ENCODE results near the gene FOXI1.
A peak's percentile ranks its signal among the peaks of the same experiment; 100 is the strongest.

The FOXI1 gene

DNA sequence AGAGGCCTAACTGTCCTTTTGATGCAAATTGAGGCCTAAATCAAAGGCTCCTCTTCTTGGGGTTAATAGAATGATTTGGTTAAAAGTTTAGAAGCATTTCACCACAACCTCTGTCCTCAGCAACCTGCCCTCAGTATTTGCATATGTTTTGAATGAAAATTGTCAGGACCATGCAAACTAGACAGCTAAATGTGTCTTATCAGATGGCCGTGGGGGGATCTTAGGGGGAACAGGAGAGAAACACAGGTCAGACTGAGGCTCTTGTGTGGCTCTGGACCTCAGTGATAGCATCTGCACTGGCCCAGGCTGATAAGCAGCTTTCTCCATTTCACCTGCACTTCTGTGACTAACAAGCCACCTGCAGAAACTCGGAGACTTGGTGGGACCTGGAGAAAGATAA lies 49.0 kb downstream of the FOXI1 start:
- H3K4me3 ChIP-seq (ENCODE audit: low read depth, low read length), result no peak overlapping the region
- TF ChIP-seq, protein P1, sequence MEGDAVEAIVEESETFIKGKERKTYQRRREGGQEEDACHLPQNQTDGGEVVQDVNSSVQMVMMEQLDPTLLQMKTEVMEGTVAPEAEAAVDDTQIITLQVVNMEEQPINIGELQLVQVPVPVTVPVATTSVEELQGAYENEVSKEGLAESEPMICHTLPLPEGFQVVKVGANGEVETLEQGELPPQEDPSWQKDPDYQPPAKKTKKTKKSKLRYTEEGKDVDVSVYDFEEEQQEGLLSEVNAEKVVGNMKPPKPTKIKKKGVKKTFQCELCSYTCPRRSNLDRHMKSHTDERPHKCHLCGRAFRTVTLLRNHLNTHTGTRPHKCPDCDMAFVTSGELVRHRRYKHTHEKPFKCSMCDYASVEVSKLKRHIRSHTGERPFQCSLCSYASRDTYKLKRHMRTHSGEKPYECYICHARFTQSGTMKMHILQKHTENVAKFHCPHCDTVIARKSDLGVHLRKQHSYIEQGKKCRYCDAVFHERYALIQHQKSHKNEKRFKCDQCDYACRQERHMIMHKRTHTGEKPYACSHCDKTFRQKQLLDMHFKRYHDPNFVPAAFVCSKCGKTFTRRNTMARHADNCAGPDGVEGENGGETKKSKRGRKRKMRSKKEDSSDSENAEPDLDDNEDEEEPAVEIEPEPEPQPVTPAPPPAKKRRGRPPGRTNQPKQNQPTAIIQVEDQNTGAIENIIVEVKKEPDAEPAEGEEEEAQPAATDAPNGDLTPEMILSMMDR (conservative IDR thresholded peaks at IDR 0.05; ENCODE audit: low read depth, low read length), result no peak
- DNase-seq (ENCODE audit: low read depth), result no peak

DNA sequence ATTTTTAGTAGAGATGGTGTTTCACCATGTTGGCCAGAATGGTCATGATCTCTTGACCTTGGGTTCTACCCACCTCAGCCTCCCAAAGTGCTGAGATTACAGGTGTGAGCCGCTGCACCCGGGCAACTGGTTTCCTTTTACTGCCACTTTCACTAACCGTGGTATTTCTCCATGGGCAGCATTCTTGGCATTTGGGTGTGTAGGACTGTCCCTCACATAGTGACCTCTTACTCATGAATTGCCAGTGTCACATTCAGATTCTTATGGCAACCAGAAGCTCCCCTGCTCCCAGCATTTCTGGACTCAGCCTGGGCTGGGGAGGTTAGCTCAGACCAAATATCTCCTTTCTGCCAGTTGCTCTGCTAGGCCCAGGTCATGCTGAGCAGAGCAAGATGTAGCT lies 50.1 kb downstream of the FOXI1 start:
- H3K4me3 ChIP-seq (ENCODE audit: low read depth, low read length), result no peak overlapping the region
- TF ChIP-seq, protein P1 (conservative IDR thresholded peaks at IDR 0.05; ENCODE audit: low read depth, low read length), result no peak
- no peak for DNase-seq (ENCODE audit: low read depth)

DNA sequence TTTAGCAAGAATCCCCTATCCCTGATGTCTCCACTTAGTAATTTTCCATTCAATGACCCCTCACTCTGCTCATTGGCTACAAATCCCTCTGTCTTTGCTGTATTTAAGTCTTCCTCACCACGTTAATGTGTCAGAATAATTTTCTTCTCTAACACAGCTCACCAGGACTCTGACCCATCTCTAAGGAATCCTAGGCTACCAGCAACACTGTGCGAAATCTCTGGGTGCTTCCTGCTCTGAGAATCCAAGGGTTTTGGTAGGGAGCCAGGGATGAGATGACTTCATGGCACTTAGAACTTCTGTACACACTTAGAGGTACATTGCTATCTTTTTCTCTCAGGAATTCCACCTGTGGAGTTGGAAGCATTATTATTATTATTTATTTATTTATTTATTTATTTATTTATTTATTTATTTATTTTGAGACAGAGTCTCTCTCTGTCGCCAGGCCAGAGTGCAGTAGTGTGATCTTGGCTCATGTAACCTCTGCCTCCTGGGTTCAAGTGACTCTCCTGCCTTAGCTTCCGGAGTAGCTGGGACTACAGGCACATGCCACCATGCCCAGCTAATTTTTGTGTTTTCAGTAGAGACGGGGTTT lies 53.5 kb downstream of the FOXI1 start:
- TF ChIP-seq, protein P1 (conservative IDR thresholded peaks at IDR 0.05; ENCODE audit: low read depth, low read length), result no peak
- H3K4me3 ChIP-seq (ENCODE audit: low read depth, low read length), result no peak overlapping the region
- peak; percentile 59 for DNase-seq (ENCODE audit: low read depth)

All from choroid plexus epithelial cell (primary cell).